ENCODE measurements around the gene FLT3. TPM values are rescaled to one million over a fixed set of nuclear protein-coding genes. Genes with fewer than 3 reads are reported as not detected.
"Not testable (repeated sequence)": the region's sequence is repeated elsewhere in the genome, so short reads cannot be mapped to it uniquely, and the experiment has no call there.

The FLT3 gene
- total and polyA plus RNA-seq, 2 experiments from 2014 or later = 0.06 TPM; not detected in 1

GRCh38 chr13:27964741-27965323 is 135.5 kb downstream of the FLT3 start:
- peaks cover 2% of the 10 kb centered on the region for H3K4me1 ChIP-seq (ENCODE audit: low read depth)
- H3K27ac ChIP-seq = no peak overlapping the region

GRCh38 chr13:27964206-27964605 is 136.2 kb downstream of the FLT3 start:
- peaks cover 100% of the 10 kb centered on the region for H3K27me3 ChIP-seq
- not testable (repeated sequence) for H3K36me3 ChIP-seq; H3K9me3 ChIP-seq (ENCODE audit: low read depth); DNase-seq (ENCODE audit: low read depth in 1 of 2, low spot score in 1 of 2); H3K4me3 ChIP-seq; H3K4me1 ChIP-seq (ENCODE audit: low read depth); H3K27ac ChIP-seq

More at GRCh38 chr13:27964741-27965323, 135.5 kb downstream of the FLT3 start:
- H3K9me3 ChIP-seq (ENCODE audit: low read depth) = no peaks in the 10 kb centered on the region
- TF ChIP-seq CTCF (IDR thresholded peaks at IDR 0.05; ENCODE audit: low read depth, low read length) = no peak
- no peak for DNase-seq (ENCODE audit: low read depth in 1 of 2, low spot score in 1 of 2)
- peaks cover 100% of the 10 kb centered on the region for H3K27me3 ChIP-seq
- no peak overlapping the region for H3K4me3 ChIP-seq
- H3K36me3 ChIP-seq = no peaks in the 10 kb centered on the region

- H3K27me3 ChIP-seq = peaks cover 100% of the 10 kb centered on the region
- peaks cover 2% of the 10 kb centered on the region for H3K4me1 ChIP-seq (ENCODE audit: low read depth)
- H3K4me3 ChIP-seq = no peak overlapping the region
- H3K36me3 ChIP-seq = no peaks in the 10 kb centered on the region
- no peak for TF ChIP-seq CTCF (IDR thresholded peaks at IDR 0.05; ENCODE audit: low read depth, low read length)
- no peak for DNase-seq (ENCODE audit: low read depth in 1 of 2, low spot score in 1 of 2)
- H3K27ac ChIP-seq = no peak overlapping the region
- H3K9me3 ChIP-seq (ENCODE audit: low read depth) = no peaks in the 10 kb centered on the region
Measured at GRCh38 chr13:27963491-27963890, 136.9 kb downstream of the FLT3 start.

GRCh38 chr13:27962982-27963381 is 137.4 kb downstream of the FLT3 start:
- no peak overlapping the region for H3K27ac ChIP-seq
- no peak overlapping the region for H3K4me3 ChIP-seq
- no peak for TF ChIP-seq CTCF (IDR thresholded peaks at IDR 0.05; ENCODE audit: low read depth, low read length)
- H3K4me1 ChIP-seq (ENCODE audit: low read depth) = peaks cover 2% of the 10 kb centered on the region
- peaks cover 100% of the 10 kb centered on the region for H3K27me3 ChIP-seq
- no peak for DNase-seq (ENCODE audit: low read depth in 1 of 2, low spot score in 1 of 2)
- H3K9me3 ChIP-seq (ENCODE audit: low read depth) = no peaks in the 10 kb centered on the region
- H3K36me3 ChIP-seq = no peaks in the 10 kb centered on the region

GRCh38 chr13:27962128-27962841 is 138.1 kb downstream of the FLT3 start:
- no peak for DNase-seq (ENCODE audit: low read depth in 1 of 2, low spot score in 1 of 2)

More at GRCh38 chr13:27962128-27962841, 138.1 kb downstream of the FLT3 start:
- Histone ChIP-seq H3K36me3 (no peaks in the 10 kb centered on the region), H3K4me3 (no peak overlapping the region), H3K27me3 (peaks cover 100% of the 10 kb centered on the region), H3K4me1 (ENCODE audit: low read depth) (peaks cover 2% of the 10 kb centered on the region), H3K27ac (no peak overlapping the region), H3K9me3 (ENCODE audit: low read depth) (no peaks in the 10 kb centered on the region)
- no peak for TF ChIP-seq CTCF (IDR thresholded peaks at IDR 0.05; ENCODE audit: low read depth, low read length)

Measured in cardiac muscle cell (in vitro differentiated cells and primary cell).